CD4-positive, alpha-beta T cell (primary cell): ENCODE data around the gene IKZF1. TPM values are rescaled to one million over a fixed set of nuclear protein-coding genes. Genes with fewer than 3 reads are reported as not detected.

ENCODE experiments used
- ATAC-seq: fragments of 200-7000 bp; cut with Tn5 transposase; one replicate; pipeline ENCODE4 v1.10.0; 2022; ENCODE audit warnings: mild to moderate bottlenecking; ENCODE audit not compliant: poor library complexity
- CTCF ChIA-PET: fragments of 350-600 bp; sonication (Branson Sonifier 250); formaldehyde crosslinking; loops from one replicate; lab custom pipeline; 2021; ENCODE audit warnings: antibody characterized with exemption, inconsistent platforms; lab: Charles Lee
- POLR2A ChIA-PET: fragments of 350-600 bp; sonication (Branson Sonifier 250); formaldehyde crosslinking; loops from one replicate; lab custom pipeline; 2021; ENCODE audit warnings: antibody characterized with exemption, inconsistent platforms; lab: Charles Lee
- DNase-seq, 14 experiments: peaks; one replicate each; pipeline ENCODE4 v3.0.0-alpha.2; 2013 to 2020; ENCODE audit warnings: mixed read lengths in 2 of 14
- H3K27ac ChIP-seq, 2 donors: one replicate each; pipeline versions ENCODE4 v1.5.1 to v1.7.0; 2013; ENCODE audit warnings: low read length in 2 of 2, low read depth in 1 of 2, mild to moderate bottlenecking in 1 of 2
- H3K27me3 ChIP-seq, 2 experiments: 1 replicate in 1 of 2; 2 replicates in 1 of 2; pipeline versions ENCODE4 v1.6.1 to v1.7.0; 2013; ENCODE audit warnings: low read length in 2 of 2, control low read depth in 1 of 2, mild to moderate bottlenecking in 1 of 2, moderate library complexity in 1 of 2; ENCODE audit not compliant: insufficient read depth in 2 of 2, control insufficient read depth in 1 of 2
- H3K36me3 ChIP-seq: one replicate; pipeline ENCODE4 v1.6.1; 2013; ENCODE audit warnings: low read length, control low read depth; ENCODE audit not compliant: insufficient read depth
- H3K4me1 ChIP-seq: one replicate; pipeline ENCODE4 v1.6.1; 2013; ENCODE audit warnings: low read length, control low read depth; ENCODE audit not compliant: insufficient read depth
- H3K4me3 ChIP-seq: one replicate; pipeline ENCODE4 v1.5.1; 2013; ENCODE audit warnings: mild to moderate bottlenecking, low read length, moderate library complexity
- H3K9me3 ChIP-seq, 2 experiments: 1 replicate in 1 of 2; 2 replicates in 1 of 2; pipeline versions ENCODE4 v1.6.1 to v1.7.0; 2013; ENCODE audit warnings: low read length in 2 of 2, mild to moderate bottlenecking in 2 of 2, control low read depth in 1 of 2, moderate library complexity in 1 of 2; ENCODE audit not compliant: control insufficient read depth in 1 of 2, insufficient read depth in 1 of 2
- H3K27ac Mint-ChIP-seq: one replicate; pipeline ENCODE4 v1.8.0; 2020; ENCODE audit warnings: mixed read lengths
- H3K27me3 Mint-ChIP-seq: one replicate; pipeline ENCODE4 v1.8.0; 2021; ENCODE audit warnings: mixed read lengths
- H3K36me3 Mint-ChIP-seq: one replicate; pipeline ENCODE4 v1.8.0; 2021; ENCODE audit warnings: low read depth, mixed read lengths
- H3K4me1 Mint-ChIP-seq: one replicate; pipeline ENCODE4 v1.8.0; 2021; ENCODE audit warnings: low read depth, mixed read lengths
- H3K4me3 Mint-ChIP-seq: one replicate; pipeline ENCODE4 v1.8.0; 2020; ENCODE audit warnings: mild to moderate bottlenecking, mixed read lengths
- H3K9me3 Mint-ChIP-seq: one replicate; pipeline ENCODE4 v1.8.0; 2020; ENCODE audit warnings: mixed read lengths
- CTCF ChIP-seq: fragments of 200-600 bp; IDR thresholded peaks from one replicate; pipeline ENCODE4 v1.8.0; 2022; ENCODE audit warnings: antibody characterized with exemption, mild to moderate bottlenecking
- intact Hi-C, 2 experiments: fragments of 100-400 bp; cut with DNase I in 1 of 2; cut with micrococcal nuclease in 1 of 2; formaldehyde crosslinking; loops; one replicate each; pipeline versions ENCODE4 v1.15.1 to v1.9.0; 2023 to 2025; cut with DNase I, micrococcal nuclease
- total RNA-seq, 174 experiments: library from RNA in 2 of 174; stranded (reverse) in 2 of 174; gene quantifications; one replicate each; pipeline ENCODE4 v1.2.3 and lab custom pipeline; 2021 to 2026

IKZF1 gene
- total RNA-seq, 2 experiments from 2014 or later: 297 to 300 TPM

DNA sequence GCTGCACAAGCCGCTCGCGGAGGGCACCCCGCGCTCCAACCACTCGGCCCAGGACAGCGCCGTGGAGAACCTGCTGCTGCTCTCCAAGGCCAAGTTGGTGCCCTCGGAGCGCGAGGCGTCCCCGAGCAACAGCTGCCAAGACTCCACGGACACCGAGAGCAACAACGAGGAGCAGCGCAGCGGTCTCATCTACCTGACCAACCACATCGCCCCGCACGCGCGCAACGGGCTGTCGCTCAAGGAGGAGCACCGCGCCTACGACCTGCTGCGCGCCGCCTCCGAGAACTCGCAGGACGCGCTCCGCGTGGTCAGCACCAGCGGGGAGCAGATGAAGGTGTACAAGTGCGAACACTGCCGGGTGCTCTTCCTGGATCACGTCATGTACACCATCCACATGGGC, 95.6 kb downstream of the IKZF1 start:
- H3K27me3 Mint-ChIP-seq: no peaks in the 10 kb centered on the region
- no peak for TF ChIP-seq CTCF
- peaks cover 78% of the 10 kb centered on the region for H3K4me1 Mint-ChIP-seq
- H3K9me3 Mint-ChIP-seq: no peaks in the 10 kb centered on the region
- ATAC-seq (no peak), DNase-seq (no peak)
- H3K27ac Mint-ChIP-seq: no peak overlapping the region
- POLR2A ChIA-PET: no interaction called here
- peaks cover 88% of the 10 kb centered on the region for H3K36me3 Mint-ChIP-seq
- CTCF ChIA-PET: no interaction called here
- no peak overlapping the region for H3K4me3 ChIP-seq
- no peaks in the 10 kb centered on the region for H3K9me3 ChIP-seq
- H3K27me3 ChIP-seq: no peaks in the 10 kb centered on the region
- peaks cover 89% of the 10 kb centered on the region for H3K36me3 ChIP-seq
- intact Hi-C loops: no loop called here
- peaks cover 36% of the 10 kb centered on the region for H3K4me1 ChIP-seq
- no peak overlapping the region for H3K27ac ChIP-seq
- no peak overlapping the region for H3K4me3 Mint-ChIP-seq

- TF ChIP-seq CTCF: no peak
- H3K27ac Mint-ChIP-seq: peak overlapping the region; percentile 79
- Histone ChIP-seq H3K4me1 (peaks cover 44% of the 10 kb centered on the region), H3K36me3 (peaks cover 50% of the 10 kb centered on the region), H3K4me3 (no peak overlapping the region), H3K27me3 (no peaks in the 10 kb centered on the region), H3K9me3 (no peaks in the 10 kb centered on the region), H3K27ac (peak overlapping the region in 1 of 2 donors; percentile 37)
- peaks cover 58% of the 10 kb centered on the region for H3K36me3 Mint-ChIP-seq
- no peak overlapping the region for H3K4me3 Mint-ChIP-seq
- H3K9me3 Mint-ChIP-seq: no peaks in the 10 kb centered on the region
- ChIA-PET POLR2A (no interaction called here), CTCF (no interaction called here)
- peaks cover 78% of the 10 kb centered on the region for H3K4me1 Mint-ChIP-seq
- no peaks in the 10 kb centered on the region for H3K27me3 Mint-ChIP-seq
- ATAC-seq (peak; percentile 26), DNase-seq (no peak)
- intact Hi-C loops: no loop called here
These were observed 99.9 kb downstream of the IKZF1 start for GRCh38 chr7:50404392-50404791.

GRCh38 chr7:50405221-50405620, 100.7 kb downstream of the IKZF1 start:
- H3K27ac ChIP-seq: peak overlapping the region in 1 of 2 donors; percentile 37
- H3K4me1 ChIP-seq: peaks cover 49% of the 10 kb centered on the region
- Mint-ChIP-seq H3K36me3 (peaks cover 52% of the 10 kb centered on the region), H3K4me1 (peaks cover 83% of the 10 kb centered on the region), H3K4me3 (no peak overlapping the region), H3K27ac (peak overlapping the region; percentile 79), H3K27me3 (no peaks in the 10 kb centered on the region), H3K9me3 (no peaks in the 10 kb centered on the region)
- H3K9me3 ChIP-seq: no peaks in the 10 kb centered on the region
- H3K36me3 ChIP-seq: peaks cover 42% of the 10 kb centered on the region
- ChIA-PET CTCF (no interaction called here), POLR2A (interaction anchor here (1.0 to 1.2 kb wide), 2 partner anchors 13 to 199 kb away, joined by 3 to 5 read pairs; no protein-coding TSS in a partner anchor)
- peak in 1 of 14 experiments; percentile 22 for DNase-seq
- no peaks in the 10 kb centered on the region for H3K27me3 ChIP-seq
- no peak overlapping the region for H3K4me3 ChIP-seq
- TF ChIP-seq CTCF: no peak
- no peak for ATAC-seq
- intact Hi-C loops: no loop called here
